PFSK-1 (cell line): Measurements from ENCODE around the gene ZNF816.

Experiments used
- FOXP2 ChIP-seq: optimal IDR thresholded peaks from 2 replicates; pipeline ENCODE3; 2011; ENCODE audit warnings: borderline replicate concordance, control low read depth, inconsistent platforms; ENCODE audit not compliant: insufficient read depth; ENCODE audit errors: extremely low read length, extremely low read depth
- POLR2AphosphoS5 ChIP-seq: IDR thresholded peaks from 2 replicates; pipeline ENCODE4 v1.6.1; 2012; ENCODE audit warnings: low read depth, mild to moderate bottlenecking, control low read depth, low read length, moderate library complexity
- REST ChIP-seq, 2 experiments: IDR thresholded peaks; 2 replicates each; pipeline versions ENCODE4 v1.6.1 to v1.8.0; 2011 to 2012; ENCODE audit warnings: low read depth in 2 of 2, low read length in 2 of 2, control low read depth in 1 of 2, inconsistent platforms in 1 of 2, mild to moderate bottlenecking in 1 of 2, moderate library complexity in 1 of 2; ENCODE audit not compliant: insufficient read depth in 1 of 2
- SIN3A ChIP-seq: IDR thresholded peaks from 2 replicates; pipeline ENCODE4 v1.6.1; 2012; ENCODE audit warnings: mild to moderate bottlenecking, low read length, moderate library complexity, borderline replicate concordance; ENCODE audit not compliant: insufficient read depth
- TAF1 ChIP-seq: IDR thresholded peaks from 2 replicates; pipeline ENCODE4 v1.6.1; 2012; ENCODE audit warnings: low read length, control low read depth, borderline replicate concordance; ENCODE audit not compliant: insufficient read depth

The ZNF816 gene

DNA sequence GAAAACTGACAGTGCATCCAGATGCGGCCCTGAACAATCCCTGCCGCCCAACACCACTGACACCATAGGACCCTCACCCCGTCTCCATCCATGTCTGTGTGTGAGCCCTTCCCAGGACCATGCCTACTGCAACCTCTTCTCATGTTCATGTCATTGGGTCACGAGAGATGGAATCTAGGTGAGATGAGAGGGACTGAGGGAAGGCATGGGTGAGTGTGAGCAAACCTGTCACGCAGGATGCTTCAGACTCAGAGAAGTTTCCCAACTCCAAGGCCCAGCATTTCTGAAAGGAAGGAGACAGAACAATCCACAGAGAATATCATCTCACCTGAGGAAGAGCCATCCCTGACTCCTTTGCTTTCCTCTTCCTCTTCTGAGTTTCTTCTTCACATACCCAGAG lies 45.1 kb downstream of the ZNF816 start:
- TF ChIP-seq FOXP2 (no peak), POLR2AphosphoS5 (no peak), REST (IDR thresholded peaks at IDR 0.05; ENCODE audit: insufficient read depth in 1 of 2, low read depth in 2 of 2, low read length in 2 of 2) (no peak), TAF1 (no peak), SIN3A (no peak)

DNA sequence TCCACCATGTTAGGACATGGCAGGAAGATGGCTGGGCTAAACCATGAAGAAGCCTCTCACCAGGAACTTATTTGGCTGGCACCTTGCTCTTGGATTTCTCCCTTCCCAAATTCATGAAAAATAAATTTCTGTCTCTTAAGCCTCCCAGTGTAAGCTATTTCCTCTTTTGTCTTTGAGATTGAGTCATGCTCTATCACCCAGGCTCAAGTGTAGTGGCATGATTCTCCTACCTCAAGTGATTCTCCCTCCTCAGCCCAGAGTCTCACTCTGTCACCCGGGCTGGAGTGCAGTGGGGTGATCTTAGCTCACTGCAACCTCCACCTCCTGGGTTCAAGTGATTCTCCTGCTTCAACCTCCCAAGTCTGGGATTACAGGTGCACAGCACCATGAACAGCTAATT lies 52.0 kb downstream of the ZNF816 start:
- no peak for TF ChIP-seq POLR2AphosphoS5
- no peak for TF ChIP-seq SIN3A
- TF ChIP-seq REST (IDR thresholded peaks at IDR 0.05; ENCODE audit: insufficient read depth in 1 of 2, low read depth in 2 of 2, low read length in 2 of 2): no peak

- TF ChIP-seq POLR2AphosphoS5 (no peak), TAF1 (no peak), FOXP2 (no peak), SIN3A (no peak), REST (IDR thresholded peaks at IDR 0.05; ENCODE audit: insufficient read depth in 1 of 2, low read depth in 2 of 2, low read length in 2 of 2) (no peak)
Observed at GRCh38 chr19:52901842-52902241, 60.8 kb downstream of the ZNF816 start.
